Loucy (cell line): Measurements from ENCODE around the gene CHMP1A.
"Not testable (repeated sequence)": the region's sequence is repeated elsewhere in the genome, so short reads cannot be mapped to it uniquely, and the experiment has no call there.

Experiments used
- CTCF ChIP-seq: fragments of 200-600 bp; sonication (generic); conservative IDR thresholded peaks from 2 replicates; pipeline ENCODE4 v1.5.1; 2014; ENCODE audit warnings: mild to moderate bottlenecking, antibody characterized with exemption, low read length
- EZH2phosphoT487 ChIP-seq: fragments of 200-600 bp; IDR thresholded peaks from 2 replicates; pipeline ENCODE4 v1.6.1; 2018; ENCODE audit warnings: antibody characterized with exemption, mild to moderate bottlenecking, moderate library complexity, borderline replicate concordance

DNA sequence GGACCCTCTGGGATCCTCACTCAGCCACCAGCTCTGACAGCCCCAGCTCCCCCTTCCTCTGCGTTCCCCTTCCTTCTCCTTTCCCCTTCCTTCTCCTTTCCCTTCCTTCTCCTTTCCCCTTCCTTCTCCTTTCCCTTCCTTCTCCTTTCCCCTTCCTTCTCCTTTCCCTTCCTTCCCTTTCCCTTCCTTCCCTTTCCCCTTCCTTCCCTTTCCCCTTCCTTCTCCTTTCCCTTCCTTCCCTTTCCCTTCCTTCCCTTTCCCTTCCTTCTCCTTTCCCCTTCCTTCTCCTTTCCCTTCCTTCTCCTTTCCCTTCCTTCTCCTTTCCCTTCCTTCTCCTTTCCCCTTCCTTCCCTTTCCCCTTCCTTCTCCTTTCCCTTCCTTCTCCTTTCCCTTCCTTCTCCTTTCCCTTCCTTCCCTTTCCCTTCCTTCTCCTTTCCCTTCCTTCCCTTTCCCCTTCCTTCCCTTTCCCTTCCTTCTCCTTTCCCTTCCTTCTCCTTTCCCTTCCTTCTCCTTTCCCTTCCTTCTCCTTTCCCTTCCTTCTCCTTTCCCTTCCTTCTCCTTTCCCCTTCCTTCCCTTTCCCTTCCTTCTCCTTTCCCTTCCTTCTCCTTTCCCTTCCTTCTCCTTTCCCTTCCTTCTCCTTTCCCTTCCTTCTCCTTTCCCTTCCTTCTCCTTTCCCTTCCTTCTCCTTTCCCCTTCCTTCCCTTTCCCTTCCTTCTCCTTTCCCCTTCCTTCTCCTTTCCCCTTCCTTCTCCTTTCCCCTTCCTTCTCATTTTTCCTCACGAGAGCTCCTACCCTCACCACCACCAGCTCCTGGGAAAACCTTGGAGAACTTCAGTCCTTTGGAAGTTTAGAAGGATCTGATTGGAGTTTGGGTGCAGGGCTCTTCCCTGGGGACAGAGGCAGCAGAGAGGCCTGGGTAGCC, 22.8 kb downstream of the CHMP1A start:
- not testable (repeated sequence) for TF ChIP-seq CTCF, EZH2phosphoT487
